HG03354 (cell line): ENCODE data around the gene GPR89A.
"Not testable (repeated sequence)": the region's sequence is repeated elsewhere in the genome, so short reads cannot be mapped to it uniquely, and the experiment has no call there.

ENCODE experiments used
- ATAC-seq: cut with Tn5 transposase; IDR thresholded peaks from one replicate; pipeline ENCODE4 v1.9.1; 2021; ENCODE audit warnings: mild to moderate bottlenecking; ENCODE audit not compliant: unreplicated experiment, poor library complexity, severe bottlenecking

Gene GPR89A

DNA sequence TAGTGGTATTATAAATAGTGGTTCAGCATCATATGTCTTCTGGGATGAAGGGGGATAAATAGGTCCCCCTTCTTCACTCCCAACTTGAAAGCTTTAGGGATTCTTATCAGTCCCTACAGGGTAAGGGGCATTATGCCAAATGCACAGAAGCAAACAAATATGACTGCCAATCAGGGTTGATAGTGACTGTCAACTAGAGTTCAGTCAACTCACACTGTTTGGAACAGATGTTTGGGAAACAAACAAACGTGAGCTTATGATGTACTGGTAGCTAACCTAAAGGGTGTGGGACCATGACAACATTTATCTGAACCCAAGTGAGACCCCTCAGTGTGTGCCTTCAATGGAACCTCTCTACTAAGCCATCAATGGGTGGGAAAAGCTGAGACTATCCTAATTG is 65.4 kb downstream of the GPR89A start:
- not testable (repeated sequence) for ATAC-seq

DNA sequence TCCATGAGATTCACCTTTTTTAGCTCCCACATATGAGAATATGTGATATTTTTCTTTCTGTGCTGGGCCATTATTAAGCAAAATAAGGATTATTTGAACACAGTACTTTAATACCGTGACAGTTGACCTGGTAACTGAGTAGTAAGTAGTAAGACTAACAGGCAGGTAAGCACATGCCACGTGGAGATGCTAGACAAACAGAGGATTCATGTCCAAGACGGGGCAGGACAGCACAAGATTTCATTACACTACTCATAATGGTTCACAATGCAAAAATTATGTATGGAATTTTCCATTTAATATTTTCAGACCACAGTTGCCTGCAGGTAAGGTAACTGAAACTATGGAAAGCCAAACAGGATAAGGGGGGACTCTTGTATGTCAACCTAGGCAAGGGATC is 77.1 kb downstream of the GPR89A start:
- not testable (repeated sequence) for ATAC-seq

DNA sequence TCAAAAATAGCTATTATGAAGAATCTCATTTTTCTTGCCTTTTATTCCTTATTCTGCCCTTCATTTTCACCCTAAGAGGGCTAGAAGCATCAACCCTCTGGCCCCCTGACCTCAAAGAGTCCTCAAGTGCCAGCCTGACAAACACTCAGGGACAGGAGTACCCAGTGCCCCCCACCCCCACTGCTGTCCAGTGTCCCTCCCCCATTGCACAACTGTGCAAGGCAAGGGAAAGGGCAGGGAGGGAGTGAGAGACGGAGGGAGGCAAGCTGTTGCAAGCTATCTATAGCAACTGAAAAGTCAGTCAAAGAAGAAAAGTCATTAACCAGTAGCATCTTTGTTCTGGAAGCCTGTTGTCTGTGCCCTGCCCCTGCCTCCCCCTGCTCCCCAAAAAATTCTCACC is 78.3 kb downstream of the GPR89A start:
- not testable (repeated sequence) for ATAC-seq

DNA sequence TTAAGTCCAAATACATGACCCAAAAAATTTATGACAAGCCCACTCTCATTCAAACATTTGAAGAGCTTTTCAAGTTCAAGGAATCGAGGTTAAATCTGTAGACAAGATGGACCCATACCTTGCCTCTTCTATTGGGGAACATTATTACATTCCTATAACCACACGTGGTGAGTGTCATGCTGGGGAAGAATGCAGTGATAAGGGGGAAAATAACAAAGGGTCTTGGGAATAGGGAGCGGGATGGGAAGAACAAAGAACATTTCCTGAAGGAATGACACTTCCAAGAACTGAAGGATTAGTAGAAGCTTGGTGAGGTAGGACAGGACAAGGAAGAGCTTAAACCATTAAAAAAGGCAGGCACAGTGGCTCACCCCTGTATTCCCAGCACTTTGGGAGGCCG is 80.5 kb downstream of the GPR89A start:
- no peak for ATAC-seq

- ATAC-seq: no peak
Measured at GRCh38 chr1:145688924-145689323, 81.1 kb downstream of the GPR89A start.

DNA sequence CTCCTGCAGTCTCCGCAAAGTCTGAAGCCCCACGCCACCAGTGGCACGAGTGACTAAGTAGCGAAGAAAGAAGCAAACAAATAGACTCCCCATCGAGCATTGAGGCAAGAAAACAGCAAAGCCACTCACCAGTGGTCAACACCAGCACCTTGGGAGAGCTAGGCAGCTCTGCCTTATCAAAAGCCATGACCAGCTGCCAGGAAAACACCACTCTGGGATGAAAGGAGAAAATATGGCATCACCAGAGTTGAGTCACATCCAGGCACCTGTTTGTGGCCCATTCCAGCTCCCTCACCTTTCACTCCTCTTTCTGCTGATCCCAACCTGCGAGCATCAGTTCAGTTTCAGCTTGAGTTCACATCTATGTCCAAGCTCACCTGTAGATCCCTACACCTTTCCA is 82.1 kb downstream of the GPR89A start:
- ATAC-seq: no peak

DNA sequence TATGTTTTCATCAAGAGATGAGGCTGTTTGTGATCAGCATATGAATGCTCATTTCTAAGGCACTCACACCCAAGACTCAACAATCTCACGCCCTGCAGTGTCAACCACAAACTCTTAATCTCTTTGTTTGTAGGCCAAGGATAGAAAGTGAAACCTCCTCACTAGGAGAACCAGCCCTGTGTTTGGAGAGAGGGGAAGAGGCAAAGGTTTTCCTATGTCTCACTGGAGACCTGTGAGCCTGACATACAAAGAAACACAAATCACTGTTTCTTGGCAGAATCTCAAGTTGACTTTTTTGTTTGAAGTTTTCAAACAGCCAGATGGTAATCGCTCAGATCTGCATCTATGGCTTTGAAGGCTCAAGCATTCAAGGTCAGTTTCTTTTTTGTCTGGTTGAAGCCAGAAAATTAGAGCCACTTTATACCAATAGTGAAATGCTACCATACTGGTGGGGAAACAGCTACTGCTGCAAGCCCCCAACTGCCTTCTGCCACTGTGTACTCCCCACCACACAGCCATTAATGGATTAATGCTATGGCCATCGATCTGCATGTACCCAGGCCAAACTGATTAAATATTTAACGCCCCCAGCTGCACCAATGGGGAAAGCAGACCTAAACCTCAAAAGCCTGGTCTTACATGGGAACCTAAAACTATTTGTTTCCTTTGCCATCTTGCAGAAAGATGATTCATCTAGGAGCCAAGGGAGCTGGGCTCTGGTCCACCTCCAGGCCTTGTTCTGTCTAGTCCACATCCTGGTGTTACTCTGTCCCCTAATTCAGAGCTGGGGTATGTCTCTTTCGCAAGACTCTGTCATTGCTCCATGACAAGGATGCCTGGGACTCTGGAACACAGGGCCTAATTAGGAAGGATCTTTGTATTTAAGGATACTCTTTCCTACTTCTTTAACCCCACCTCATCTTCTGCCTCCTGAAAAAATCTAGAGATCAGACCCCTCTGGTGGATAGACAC is 83.1 kb downstream of the GPR89A start:
- ATAC-seq: no peak

DNA sequence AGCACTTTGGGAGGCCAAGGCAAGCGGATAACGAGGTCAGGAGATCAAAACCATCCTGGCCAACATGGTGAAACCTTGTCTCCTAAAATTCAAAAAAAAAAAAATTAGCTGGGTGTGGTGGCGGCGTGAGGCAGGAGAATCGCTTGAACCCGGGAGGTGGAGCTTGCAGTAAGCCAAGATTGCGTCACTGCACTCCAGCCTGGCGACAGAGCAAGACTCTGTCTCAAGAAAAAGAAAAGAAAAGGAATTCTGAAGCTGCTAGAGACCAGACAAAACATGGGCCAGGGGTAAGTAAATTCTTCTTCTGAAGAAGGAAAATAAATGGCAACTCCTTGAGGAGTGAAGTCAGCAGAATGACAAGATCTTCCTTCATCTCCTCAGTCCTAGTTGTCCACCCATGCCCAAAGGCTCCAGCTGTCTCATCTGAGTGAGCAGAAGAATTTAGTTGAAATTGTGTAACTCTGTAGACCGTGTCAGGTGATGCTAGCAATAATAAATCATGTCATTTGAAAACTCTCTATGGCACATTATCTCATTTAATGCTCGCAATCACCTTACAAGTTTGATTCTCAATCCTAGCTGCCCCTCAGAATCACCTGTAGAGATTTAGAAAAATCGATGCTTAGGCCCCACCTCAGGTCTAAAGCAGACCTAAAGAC is 85.1 kb downstream of the GPR89A start:
- ATAC-seq: no peak

GRCh38 chr1:145695821-145696629 is 88.2 kb downstream of the GPR89A start:
- no peak for ATAC-seq

GRCh38 chr1:145696630-145696960 is 88.8 kb downstream of the GPR89A start:
- no peak for ATAC-seq

DNA sequence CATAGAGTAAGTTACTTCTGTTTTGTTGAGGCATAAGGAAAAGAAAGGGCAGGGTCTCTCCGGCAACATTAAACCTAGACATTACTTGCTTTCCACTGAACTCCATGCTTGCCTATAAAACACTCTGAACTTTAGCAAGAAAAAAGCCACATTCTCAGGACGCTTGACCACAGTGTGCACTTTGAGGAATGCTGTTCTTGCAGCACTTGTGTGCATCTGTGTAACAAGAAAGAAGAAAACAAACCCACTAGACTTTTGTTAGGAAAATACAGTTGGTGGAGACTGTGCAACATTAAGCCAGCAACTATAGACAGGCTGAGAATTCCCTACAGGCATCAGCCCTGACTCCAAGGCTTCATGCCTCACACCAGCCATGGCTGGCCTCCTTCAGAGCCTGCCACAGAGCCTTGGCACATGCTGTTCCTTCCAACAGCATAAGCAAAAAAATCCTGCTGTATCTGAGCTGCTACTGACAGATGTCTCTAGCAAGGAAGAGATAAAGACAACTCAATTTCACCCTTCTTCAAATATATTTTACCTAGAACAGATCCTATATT is 93.6 kb downstream of the GPR89A start:
- no peak for ATAC-seq

GRCh38 chr1:145702052-145702451 is 94.3 kb downstream of the GPR89A start:
- ATAC-seq: no peak

DNA sequence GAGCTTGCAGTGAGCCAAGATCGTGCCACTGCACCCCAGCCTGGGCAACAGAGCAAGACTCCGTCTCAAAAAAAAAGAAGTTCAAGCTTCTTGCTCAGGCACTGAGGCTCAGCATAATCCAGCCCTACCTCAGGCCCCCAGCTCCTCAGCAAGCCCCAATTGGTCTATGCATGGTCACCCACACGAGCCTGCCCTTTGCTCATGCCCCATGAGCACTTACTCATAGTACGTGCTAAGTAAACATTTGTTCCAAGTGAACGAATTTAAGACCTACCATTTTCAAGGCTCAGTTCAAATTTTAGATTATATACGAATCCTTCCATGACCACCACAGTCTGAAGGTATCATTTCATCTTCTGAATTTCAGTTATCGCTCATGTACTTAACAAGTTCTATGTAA is 95.0 kb downstream of the GPR89A start:
- ATAC-seq: no peak

DNA sequence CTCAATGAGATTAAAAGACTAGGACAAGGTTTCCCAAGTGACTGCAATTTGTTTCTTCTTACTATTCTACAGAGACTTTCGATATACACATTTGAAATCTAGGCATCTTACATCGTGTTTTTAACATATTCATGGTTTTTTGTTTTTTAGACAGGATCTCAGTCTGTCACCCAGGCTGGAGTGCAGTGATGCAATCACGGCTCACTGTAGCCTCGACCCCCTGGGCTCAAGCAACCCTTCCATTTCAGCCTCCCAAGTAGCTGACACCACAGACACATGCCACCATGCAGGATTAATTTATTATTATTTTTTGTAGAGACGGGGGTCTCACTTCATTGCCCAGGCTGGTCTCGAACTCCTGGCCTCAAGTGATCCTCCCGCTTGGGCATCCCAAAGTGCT is 97.8 kb downstream of the GPR89A start:
- ATAC-seq: no peak

- ATAC-seq: no peak
Measured at GRCh38 chr1:145706086-145706664, 98.4 kb downstream of the GPR89A start.

- ATAC-seq: no peak
Measured at GRCh38 chr1:145707183-145707867, 99.5 kb downstream of the GPR89A start, which contains the start of gene PDZK1. Gene PDZK1 (minus strand): TSS chr1:145707368. CDS start chr1:145688021, 19,347 bp downstream.

DNA sequence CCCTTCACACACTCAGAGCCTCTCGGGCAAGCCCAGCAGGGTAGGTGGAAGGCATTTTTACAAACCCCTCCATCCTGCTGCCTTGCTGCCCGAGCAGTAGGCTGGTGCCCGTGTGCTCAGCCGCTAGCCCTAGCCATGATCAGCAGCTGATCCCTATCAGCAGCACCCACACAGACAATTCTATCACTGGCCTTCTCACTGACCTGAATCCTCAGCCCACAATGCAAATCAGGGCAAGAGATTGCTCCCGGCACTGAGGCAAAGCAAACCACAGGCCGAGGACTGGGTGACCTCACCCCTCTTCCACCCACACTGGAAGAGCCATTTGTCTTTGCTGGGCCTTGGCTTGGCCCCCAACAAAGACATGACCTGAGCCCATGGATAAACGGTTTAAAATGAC is 100.3 kb downstream of the GPR89A start:
- ATAC-seq: no peak

DNA sequence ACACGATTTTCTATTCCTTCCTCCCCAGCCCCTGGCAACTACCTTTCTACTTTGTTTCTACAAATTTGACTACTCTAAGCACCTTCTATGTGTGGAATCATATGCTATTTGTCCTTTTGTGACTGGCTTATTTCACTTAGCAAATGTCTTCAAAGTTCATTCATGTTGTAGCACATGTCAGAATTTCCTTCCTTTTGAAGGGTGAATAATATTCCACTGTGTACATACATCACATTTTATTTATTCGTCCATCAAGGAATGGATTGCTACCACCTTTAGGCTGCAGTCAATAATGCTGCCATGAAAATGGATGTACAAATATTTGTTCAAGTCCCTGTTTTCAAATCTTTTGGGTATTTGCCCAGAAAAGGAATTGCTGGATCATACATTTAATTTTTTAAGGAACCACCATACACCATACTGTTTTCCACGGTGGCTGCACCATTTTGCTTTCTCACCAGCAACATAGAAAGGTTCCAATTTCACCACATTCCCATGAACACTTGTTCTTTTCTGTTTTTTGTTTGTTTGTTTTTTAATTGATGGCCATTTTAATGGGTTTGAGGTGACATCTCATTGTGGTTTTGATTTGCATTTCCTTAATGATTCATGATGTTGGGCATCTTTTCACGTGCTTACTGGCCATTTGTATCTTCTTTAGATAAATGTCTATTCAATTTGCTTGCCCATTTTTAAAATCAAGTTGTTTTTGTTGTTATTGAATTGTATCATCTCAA is 102.7 kb downstream of the GPR89A start:
- ATAC-seq: no peak
